ENCODE results near the gene DLG2. TPM values are rescaled to one million over a fixed set of nuclear protein-coding genes. Genes with fewer than 3 reads are reported as not detected.

Gene DLG2
- total and polyA plus RNA-seq, 4 donors = 0.30 to 5.5 (median 0.68) TPM

- H3K9ac ChIP-seq (ENCODE audit: low read depth in 1 of 2, low read length in 2 of 2) = no peak overlapping the region
- no peaks in the 10 kb centered on the region for H3K27me3 ChIP-seq (ENCODE audit: control insufficient read depth in 4 of 4, insufficient read depth in 4 of 4, low read length in 3 of 4)
- TF ChIP-seq MAX (IDR thresholded peaks at IDR 0.05) = no peak
- TF ChIP-seq NR2F2 (IDR thresholded peaks at IDR 0.05) = no peak
- TF ChIP-seq YY1 (IDR thresholded peaks at IDR 0.05) = no peak
- no peak for TF ChIP-seq SP1 (IDR thresholded peaks at IDR 0.05)
- TF ChIP-seq EGR1 (IDR thresholded peaks at IDR 0.05; ENCODE audit: low read depth in 2 of 2) = no peak
- TF ChIP-seq FOXA2 (IDR thresholded peaks at IDR 0.05) = no peak
- TF ChIP-seq GABPA (IDR thresholded peaks at IDR 0.05 in 1 of 2, conservative IDR thresholded peaks at IDR 0.05 in 1 of 2) = no peak
- no peak for TF ChIP-seq ZBTB33 (IDR thresholded peaks at IDR 0.05)
- no peak for TF ChIP-seq REST (IDR thresholded peaks at IDR 0.05)
- no peak for TF ChIP-seq CTCF (IDR thresholded peaks at IDR 0.05; ENCODE audit: low read depth, low read length, missing input control)
- no peak for TF ChIP-seq FOXA1 (IDR thresholded peaks at IDR 0.05)
- TF ChIP-seq ATF3 (IDR thresholded peaks at IDR 0.05) = no peak
- no peak for TF ChIP-seq RAD21 (IDR thresholded peaks at IDR 0.05)
- TF ChIP-seq RXRA (IDR thresholded peaks at IDR 0.05) = no peak
- no peak for TF ChIP-seq HNF4G (IDR thresholded peaks at IDR 0.05)
- no peaks in the 10 kb centered on the region for H3K9me3 ChIP-seq (ENCODE audit: control insufficient read depth in 4 of 4, low read length in 3 of 4)
- H3K36me3 ChIP-seq (ENCODE audit: control insufficient read depth in 4 of 4, insufficient read depth in 3 of 4, low read depth in 1 of 4, low read length in 3 of 4) = no peaks in the 10 kb centered on the region
- no peak overlapping the region for H3K4me3 ChIP-seq (ENCODE audit: low read depth in 1 of 3, low read length in 3 of 3)
- WGBS = 68% methylated on average over 2 of the region's 2 CpGs
- no peak overlapping the region for H3K27ac ChIP-seq (ENCODE audit: low read depth in 1 of 2, low read length in 2 of 2)
- no peak for DNase-seq (ENCODE audit: low spot score)
- H3K4me1 ChIP-seq (ENCODE audit: control insufficient read depth in 4 of 4, insufficient read depth in 4 of 4, low read length in 3 of 4) = no peaks in the 10 kb centered on the region
These were observed 793.6 kb downstream of the DLG2 start for GRCh38 chr11:84833488-84834088.

- Histone ChIP-seq H3K9ac (ENCODE audit: low read depth in 1 of 2, low read length in 2 of 2) (no peak overlapping the region), H3K4me3 (ENCODE audit: low read depth in 1 of 3, low read length in 3 of 3) (no peak overlapping the region), H3K9me3 (ENCODE audit: control insufficient read depth in 4 of 4, low read length in 3 of 4) (no peaks in the 10 kb centered on the region), H3K4me1 (ENCODE audit: control insufficient read depth in 4 of 4, insufficient read depth in 4 of 4, low read length in 3 of 4) (no peaks in the 10 kb centered on the region), H3K27ac (ENCODE audit: low read depth in 1 of 2, low read length in 2 of 2) (no peak overlapping the region), H3K36me3 (ENCODE audit: control insufficient read depth in 4 of 4, insufficient read depth in 3 of 4, low read depth in 1 of 4, low read length in 3 of 4) (no peaks in the 10 kb centered on the region), H3K27me3 (ENCODE audit: control insufficient read depth in 4 of 4, insufficient read depth in 4 of 4, low read length in 3 of 4) (no peaks in the 10 kb centered on the region)
- DNase-seq (ENCODE audit: low spot score) = no peak
- no peak for TF ChIP-seq ZBTB33 (IDR thresholded peaks at IDR 0.05)
These were observed 796.8 kb downstream of the DLG2 start for GRCh38 chr11:84830372-84830771.
